Activated naive CD4-positive, alpha-beta T cell treated with anti-CD3 and anti-CD28 coated beads, Interleukin-2, amount 50 U/mL, for 24 hours (primary cell): ENCODE results near the gene DGKH.
"Not testable (repeated sequence)": the region's sequence is repeated elsewhere in the genome, so short reads cannot be mapped to it uniquely, and the experiment has no call there.

Experiments used
- H3K27ac Mint-ChIP-seq: one replicate; pipeline ENCODE4 v1.8.0; 2021; ENCODE audit warnings: mild to moderate bottlenecking, mixed read lengths
- H3K27me3 Mint-ChIP-seq: one replicate; pipeline ENCODE4 v1.8.0; 2021; ENCODE audit warnings: mixed read lengths
- H3K36me3 Mint-ChIP-seq: one replicate; pipeline ENCODE4 v1.8.0; 2021; ENCODE audit warnings: mixed read lengths
- H3K4me1 Mint-ChIP-seq: one replicate; pipeline ENCODE4 v1.8.0; 2021; ENCODE audit warnings: mixed read lengths
- H3K4me3 Mint-ChIP-seq: one replicate; pipeline ENCODE4 v1.8.0; 2021; ENCODE audit warnings: mild to moderate bottlenecking, mixed read lengths
- H3K9me3 Mint-ChIP-seq: one replicate; pipeline ENCODE4 v1.8.0; 2021; ENCODE audit warnings: mixed read lengths

The DGKH gene

DNA sequence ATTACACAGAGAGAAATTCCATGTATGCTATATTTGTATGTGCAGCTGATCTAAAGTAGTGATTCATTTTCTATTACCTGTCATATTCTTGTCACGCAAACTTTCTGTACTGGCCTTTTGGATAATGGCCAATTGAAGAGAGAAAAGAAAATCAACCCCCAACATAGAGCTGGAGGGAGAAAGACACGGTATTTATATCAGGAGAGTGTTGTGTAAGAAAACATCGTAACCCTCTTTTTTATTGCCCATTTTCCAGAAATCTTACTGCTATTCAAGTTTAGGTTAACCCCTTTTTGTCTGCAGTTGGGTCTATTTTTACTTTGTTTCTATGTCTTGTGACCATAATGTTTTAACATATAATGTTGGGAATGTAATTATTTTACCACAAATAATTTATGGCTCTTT is 27.9 kb downstream of the DGKH start:
- no peaks in the 10 kb centered on the region for H3K27me3 Mint-ChIP-seq
- no peak overlapping the region for H3K4me3 Mint-ChIP-seq
- H3K36me3 Mint-ChIP-seq = no peaks in the 10 kb centered on the region
- H3K9me3 Mint-ChIP-seq = no peaks in the 10 kb centered on the region
- peaks cover 31% of the 10 kb centered on the region for H3K4me1 Mint-ChIP-seq
- H3K27ac Mint-ChIP-seq = no peak overlapping the region

DNA sequence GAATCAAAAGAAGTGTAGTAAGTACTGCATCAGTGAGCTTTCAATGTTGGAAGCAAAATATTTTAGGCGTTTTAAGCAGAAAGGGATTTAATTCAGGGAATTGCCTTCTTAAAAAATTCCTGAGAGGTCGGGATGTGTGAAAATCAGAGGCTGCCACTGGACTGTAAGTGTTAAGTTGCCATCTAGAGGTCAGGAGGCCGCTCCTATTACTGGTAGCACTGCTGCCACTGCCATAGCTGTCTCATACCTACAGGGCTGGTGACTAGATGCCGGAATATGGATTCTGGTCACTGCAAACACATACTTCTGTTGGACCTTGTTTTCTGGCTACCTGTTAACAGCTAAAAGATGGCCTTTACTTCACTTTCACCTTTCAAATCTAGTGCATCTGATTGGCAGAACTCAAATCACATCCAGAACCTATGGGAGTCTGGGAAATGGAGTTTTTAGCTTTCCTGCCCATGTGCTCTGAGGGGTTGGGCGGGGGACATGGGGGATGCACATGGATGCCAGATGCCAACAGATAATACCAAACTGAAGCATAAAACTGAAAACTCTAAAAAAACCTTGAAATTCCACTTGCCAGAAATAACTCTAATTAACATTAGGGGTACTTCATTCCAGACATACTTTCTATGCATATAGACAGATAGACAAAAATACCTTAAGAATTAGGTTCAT is 29.8 kb downstream of the DGKH start:
- no peak overlapping the region for H3K27ac Mint-ChIP-seq

DNA sequence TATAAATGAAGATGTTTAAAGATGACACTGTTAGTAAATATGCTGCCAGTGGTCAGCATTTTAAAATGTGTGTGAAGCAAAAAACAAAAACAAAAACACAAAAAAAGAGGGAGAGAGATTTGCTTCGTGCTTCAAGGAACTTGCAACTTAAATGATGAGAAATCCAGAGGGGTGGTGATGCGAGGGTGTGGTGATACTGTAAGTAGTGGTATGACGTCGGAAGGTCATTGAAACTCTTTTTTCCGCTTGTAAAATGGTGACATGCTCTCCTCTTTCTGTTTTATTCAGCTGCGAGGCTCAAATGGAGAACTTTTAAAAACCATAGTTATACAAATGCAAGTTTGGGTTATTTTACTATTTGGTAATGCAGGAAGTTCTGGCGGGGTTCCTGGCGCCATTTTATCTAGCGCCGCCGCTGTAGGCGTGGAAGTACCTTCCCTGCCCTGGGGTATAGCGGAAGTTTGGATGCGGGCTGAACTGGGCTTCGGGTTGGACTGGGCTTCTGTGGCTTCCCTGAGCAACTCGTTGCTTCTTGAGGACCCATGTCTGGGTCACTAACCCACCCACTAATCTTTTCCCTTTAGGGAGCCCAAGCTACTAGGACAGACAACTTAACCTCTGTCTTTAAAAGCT is 34.8 kb downstream of the DGKH start:
- H3K27me3 Mint-ChIP-seq = no peaks in the 10 kb centered on the region
- H3K9me3 Mint-ChIP-seq = no peaks in the 10 kb centered on the region
- no peak overlapping the region for H3K4me3 Mint-ChIP-seq
- H3K36me3 Mint-ChIP-seq = peaks cover 14% of the 10 kb centered on the region
- H3K27ac Mint-ChIP-seq = no peak overlapping the region
- H3K4me1 Mint-ChIP-seq = no peaks in the 10 kb centered on the region

More for the DNA sequence above, 29.8 kb downstream of the DGKH start:
- Mint-ChIP-seq H3K9me3 (no peaks in the 10 kb centered on the region), H3K4me3 (no peak overlapping the region), H3K36me3 (peaks cover 9% of the 10 kb centered on the region), H3K4me1 (peaks cover 16% of the 10 kb centered on the region), H3K27me3 (no peaks in the 10 kb centered on the region)

DNA sequence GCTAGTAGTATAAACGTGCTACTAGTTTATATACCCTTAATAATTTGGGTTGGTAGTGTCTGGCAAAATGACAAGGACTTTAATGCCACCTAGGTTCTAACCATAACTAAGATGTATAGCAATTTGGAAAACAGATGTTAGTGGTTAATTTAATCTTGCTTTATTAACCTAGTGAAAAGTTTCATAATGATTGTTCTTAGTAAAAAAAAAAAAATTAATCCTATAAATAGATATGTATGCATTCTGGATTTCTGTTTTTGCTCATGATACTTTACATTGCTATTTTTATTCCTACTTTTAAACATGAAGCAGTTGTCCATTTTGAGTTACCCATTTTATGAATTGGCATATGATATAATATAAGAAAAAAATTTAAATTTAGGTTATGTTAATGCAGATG is 36.3 kb downstream of the DGKH start:
- Mint-ChIP-seq H3K4me1 (no peaks in the 10 kb centered on the region), H3K9me3 (no peaks in the 10 kb centered on the region), H3K27me3 (no peaks in the 10 kb centered on the region), H3K4me3 (no peak overlapping the region), H3K36me3 (peaks cover 14% of the 10 kb centered on the region), H3K27ac (no peak overlapping the region)

DNA sequence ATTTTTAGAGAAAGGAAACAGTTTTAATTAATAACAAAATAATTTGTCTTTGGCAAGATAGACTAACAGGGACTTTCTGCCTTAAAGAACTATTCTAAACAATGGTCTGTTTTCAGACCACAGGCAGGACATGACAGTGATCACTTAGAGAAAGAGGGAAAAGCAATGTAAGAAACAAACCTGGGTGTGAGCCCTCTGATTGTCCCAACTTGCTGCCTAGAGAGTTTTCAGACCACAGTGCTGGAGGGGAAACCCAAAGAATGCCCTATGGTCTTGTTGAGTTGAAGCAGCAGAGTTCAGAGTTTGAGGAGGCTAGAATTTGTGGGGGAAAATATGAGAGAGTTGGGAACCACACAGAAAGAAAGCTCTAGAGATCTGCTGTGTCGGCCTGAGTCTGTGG is 38.1 kb downstream of the DGKH start:
- Mint-ChIP-seq H3K27me3 (no peaks in the 10 kb centered on the region), H3K4me1 (no peaks in the 10 kb centered on the region), H3K27ac (no peak overlapping the region), H3K4me3 (no peak overlapping the region), H3K9me3 (no peaks in the 10 kb centered on the region), H3K36me3 (peaks cover 16% of the 10 kb centered on the region)

DNA sequence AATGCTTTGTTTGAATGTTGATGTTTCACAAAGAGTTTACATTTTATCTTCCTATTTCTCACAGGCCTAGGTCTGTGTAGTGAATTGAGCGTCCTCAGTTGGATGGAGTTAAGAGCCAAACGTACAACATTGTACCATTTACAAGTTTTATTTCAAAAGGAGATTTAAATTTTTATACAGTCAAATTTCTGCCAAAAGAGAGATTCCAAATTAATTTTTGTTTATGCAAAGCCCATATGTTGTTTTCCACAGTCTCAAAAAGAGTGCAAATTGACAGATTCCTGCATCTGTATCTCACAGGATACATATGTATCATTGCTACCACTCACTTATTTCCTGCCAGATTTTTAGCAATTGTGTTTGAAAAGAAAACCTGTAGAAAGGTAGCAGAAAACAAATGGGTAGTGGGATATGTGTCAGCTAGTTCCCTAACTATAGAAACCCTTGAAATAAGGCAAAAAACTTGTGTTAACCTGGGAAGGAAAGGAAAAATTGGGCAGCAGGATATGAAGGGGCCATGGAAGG is 46.1 kb downstream of the DGKH start:
- Mint-ChIP-seq H3K36me3 (peaks cover 4% of the 10 kb centered on the region), H3K4me3 (no peak overlapping the region), H3K27me3 (no peaks in the 10 kb centered on the region), H3K9me3 (no peaks in the 10 kb centered on the region), H3K4me1 (no peaks in the 10 kb centered on the region), H3K27ac (no peak overlapping the region)

DNA sequence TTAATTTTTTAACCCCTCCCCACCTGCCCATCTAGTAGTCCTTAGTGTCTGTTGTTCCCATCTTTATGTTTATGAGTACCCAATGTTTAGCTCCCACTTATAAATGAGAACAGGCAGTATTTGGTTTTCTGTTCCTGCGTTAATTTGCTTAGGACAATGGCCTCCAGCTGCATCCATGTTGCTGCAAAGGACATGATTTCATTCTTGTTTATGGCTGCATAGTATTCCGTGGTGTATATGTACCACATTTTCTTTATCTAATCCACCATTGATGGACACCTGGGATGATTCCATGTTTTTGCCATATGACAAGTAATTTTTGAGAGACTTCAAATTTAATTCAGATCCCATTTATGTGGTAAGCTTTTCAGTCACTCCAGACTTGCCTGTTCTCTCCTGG is 47.8 kb downstream of the DGKH start:
- not testable (repeated sequence) for H3K4me1 Mint-ChIP-seq, H3K27me3 Mint-ChIP-seq, H3K36me3 Mint-ChIP-seq, H3K27ac Mint-ChIP-seq, H3K9me3 Mint-ChIP-seq, H3K4me3 Mint-ChIP-seq

DNA sequence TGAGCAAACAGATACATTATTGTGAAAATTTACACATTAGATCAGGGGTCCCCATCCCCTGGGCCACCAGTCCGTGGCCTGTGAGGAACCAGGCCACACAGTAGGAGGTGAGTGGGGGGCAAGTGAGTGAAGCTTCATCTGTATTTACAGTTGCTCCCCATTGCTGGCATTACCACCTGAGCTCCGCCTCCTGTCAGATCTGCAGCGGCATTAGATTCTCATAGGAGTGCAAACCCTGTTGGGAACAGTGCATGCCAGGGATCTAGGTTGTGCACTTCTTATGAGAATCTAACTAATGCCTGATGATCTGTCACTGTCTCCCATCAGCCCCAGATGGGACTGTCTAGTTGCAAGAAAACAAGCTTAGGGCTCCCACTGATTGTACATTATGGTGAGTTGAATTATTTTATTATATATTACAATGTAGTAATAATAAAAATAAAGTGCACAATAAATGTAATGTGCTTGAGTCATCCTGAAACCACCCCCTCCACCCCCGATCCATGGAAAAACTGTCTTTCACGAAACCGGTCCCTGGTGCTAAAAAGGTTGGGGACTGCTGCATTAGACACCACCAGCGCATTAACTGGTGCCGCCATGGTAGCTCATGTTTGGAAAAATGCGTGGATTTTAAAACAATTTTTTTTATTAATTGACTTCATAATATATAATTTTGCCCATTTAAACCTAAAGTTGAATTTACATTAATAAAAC is 51.7 kb downstream of the DGKH start:
- peaks cover 3% of the 10 kb centered on the region for H3K4me1 Mint-ChIP-seq
- H3K36me3 Mint-ChIP-seq = peaks cover 6% of the 10 kb centered on the region
- no peaks in the 10 kb centered on the region for H3K27me3 Mint-ChIP-seq
- no peaks in the 10 kb centered on the region for H3K9me3 Mint-ChIP-seq
- no peak overlapping the region for H3K4me3 Mint-ChIP-seq
- no peak overlapping the region for H3K27ac Mint-ChIP-seq

DNA sequence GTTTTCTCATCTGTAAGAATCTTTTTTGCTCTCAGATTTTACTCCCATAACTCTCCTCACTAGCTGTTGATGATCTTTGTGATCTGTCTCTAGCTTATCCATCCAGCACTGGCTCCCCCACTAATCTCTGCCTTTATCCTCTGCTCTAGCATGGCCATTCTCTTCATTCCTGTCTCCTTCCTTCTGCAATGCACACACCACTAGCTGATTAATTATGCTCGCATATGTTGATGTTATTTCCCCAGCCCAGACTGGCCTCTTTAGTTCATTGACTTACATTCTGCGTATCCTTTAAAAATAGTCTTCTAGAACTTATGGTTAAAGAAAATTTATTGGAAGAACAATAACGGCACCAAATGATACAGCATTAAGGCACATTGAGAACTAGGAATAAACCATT is 52.5 kb downstream of the DGKH start:
- H3K27ac Mint-ChIP-seq = no peak overlapping the region
- H3K27me3 Mint-ChIP-seq = no peaks in the 10 kb centered on the region
- H3K9me3 Mint-ChIP-seq = no peaks in the 10 kb centered on the region
- H3K4me1 Mint-ChIP-seq = peaks cover 3% of the 10 kb centered on the region
- no peak overlapping the region for H3K4me3 Mint-ChIP-seq
- peaks cover 6% of the 10 kb centered on the region for H3K36me3 Mint-ChIP-seq

DNA sequence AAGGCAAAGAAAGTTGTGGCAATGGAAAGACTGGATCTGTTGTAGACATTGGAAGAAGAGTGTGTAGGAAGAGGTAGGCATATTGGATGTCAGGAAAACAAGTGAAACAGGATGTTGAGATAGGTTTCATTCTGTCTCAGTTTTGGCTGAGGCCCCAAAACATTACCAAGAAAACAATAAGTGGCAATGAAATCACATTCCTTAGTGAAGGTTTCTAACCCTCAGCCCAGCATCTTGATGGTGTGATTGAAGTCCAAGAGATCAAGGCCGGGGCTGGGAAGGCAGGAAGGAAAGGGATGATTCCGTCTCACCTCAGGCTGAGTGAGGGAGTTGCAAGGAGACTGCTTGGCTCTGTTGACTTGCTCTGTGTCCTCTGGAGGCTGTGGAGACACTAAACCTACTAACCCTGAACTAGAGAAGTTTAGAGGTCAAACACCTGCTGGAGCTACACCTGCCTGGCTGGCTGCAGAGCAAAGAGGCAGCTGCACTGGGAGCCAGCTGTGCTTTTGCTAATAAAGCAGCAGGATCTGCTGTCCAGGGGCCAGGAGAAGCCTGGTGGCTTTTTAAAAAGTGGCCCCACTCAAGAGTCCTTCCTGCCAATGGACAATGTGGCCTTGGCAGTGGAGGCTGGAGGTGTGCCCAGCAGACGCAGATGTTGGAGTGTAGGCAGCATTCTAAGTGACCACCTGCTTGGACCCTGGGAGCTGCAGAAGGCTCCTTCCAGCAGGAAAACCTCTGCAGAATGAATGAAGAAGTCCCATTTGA is 53.6 kb downstream of the DGKH start:
- H3K4me1 Mint-ChIP-seq = peaks cover 3% of the 10 kb centered on the region
- H3K36me3 Mint-ChIP-seq = peaks cover 6% of the 10 kb centered on the region
- no peak overlapping the region for H3K27ac Mint-ChIP-seq
- H3K9me3 Mint-ChIP-seq = no peaks in the 10 kb centered on the region
- no peaks in the 10 kb centered on the region for H3K27me3 Mint-ChIP-seq
- H3K4me3 Mint-ChIP-seq = no peak overlapping the region

DNA sequence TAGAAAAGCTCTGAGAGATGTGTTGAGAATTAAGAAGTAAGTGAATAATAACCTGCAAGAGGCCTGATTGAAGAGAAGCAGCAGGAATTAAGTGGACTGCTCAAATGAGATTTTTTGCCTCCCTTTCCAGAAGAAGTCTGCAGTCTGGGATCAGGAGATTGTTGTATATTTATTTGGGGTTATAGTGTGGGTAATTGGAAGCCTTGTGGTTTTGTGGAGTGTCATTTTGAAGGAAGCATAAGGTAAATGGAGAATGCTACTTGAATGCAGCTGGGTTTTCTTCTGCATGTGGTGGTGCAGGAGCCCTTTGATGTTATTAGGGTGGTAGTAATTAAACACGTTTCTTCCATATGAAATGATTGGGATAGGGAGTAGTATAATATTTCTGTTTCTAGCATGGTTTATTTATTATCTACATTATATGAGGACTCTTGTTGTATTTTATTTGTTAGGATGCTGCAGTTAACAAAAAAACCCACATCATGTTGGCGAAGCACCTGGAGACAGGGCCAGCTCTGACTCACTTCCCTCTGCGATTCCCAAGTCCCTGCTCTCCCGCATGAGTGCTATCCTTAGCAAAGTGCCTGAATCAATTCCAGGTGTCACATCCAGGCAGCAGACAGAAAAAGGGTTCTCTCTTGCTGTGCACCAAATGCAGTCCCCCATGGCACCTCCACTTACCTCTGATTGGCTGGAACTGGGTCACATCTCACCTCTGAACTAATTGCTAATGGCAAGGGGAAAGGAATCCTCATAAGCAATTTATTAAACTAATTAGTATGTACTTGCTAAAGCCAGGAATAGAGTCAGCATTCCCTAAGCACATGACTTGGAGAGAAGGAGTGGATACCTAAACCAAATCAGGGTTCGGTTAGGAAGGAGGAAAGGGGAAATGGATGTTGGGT is 54.8 kb downstream of the DGKH start:
- H3K27ac Mint-ChIP-seq = no peak overlapping the region
- H3K4me1 Mint-ChIP-seq = peaks cover 3% of the 10 kb centered on the region
- no peaks in the 10 kb centered on the region for H3K27me3 Mint-ChIP-seq
- H3K4me3 Mint-ChIP-seq = no peak overlapping the region
- no peaks in the 10 kb centered on the region for H3K9me3 Mint-ChIP-seq
- peaks cover 6% of the 10 kb centered on the region for H3K36me3 Mint-ChIP-seq

DNA sequence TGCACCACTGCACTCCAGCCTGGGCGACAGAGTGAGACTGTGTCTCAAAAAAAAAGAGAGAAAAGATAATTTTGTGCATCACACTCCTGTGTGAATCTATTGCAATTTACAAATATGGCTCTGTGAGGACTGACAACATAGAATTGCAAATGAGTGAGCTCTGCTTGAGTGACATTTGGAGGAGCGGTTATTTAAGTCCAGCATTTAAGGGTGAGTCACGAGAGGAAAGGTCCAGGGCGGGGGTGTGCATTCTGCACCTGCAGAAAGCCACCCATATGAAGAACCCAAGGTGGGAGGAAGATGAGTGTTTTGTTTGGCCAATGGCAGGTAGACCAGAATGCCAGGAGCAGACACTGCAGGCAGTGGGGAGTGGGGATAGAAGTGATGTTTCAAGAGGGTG is 58.5 kb downstream of the DGKH start:
- Mint-ChIP-seq H3K9me3 (no peaks in the 10 kb centered on the region), H3K4me1 (peaks cover 10% of the 10 kb centered on the region), H3K27ac (no peak overlapping the region)

DNA sequence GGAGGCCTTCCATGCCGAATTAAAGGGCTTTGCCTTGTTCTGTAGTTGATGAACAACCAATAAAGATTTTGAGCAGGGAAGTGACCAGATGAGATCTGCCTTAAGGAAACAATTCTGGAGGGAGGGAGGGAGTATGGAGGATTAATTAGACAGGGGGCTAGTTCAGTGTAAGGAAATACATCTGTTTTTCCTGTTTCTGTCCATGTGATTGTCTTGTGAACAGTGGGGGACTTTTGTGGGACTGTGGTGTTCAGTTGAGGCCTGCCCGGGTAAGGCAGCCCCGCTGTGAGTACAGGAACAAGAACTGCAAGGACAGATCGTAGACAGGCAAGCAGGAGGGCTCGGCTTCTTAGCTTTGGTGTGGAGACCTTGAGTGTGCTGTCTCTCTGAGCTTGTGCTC is 59.0 kb downstream of the DGKH start:
- Mint-ChIP-seq H3K4me3 (no peak overlapping the region), H3K4me1 (peaks cover 10% of the 10 kb centered on the region), H3K9me3 (no peaks in the 10 kb centered on the region), H3K27ac (no peak overlapping the region), H3K27me3 (no peaks in the 10 kb centered on the region), H3K36me3 (peaks cover 5% of the 10 kb centered on the region)

More for the DNA sequence above, 58.5 kb downstream of the DGKH start:
- H3K27me3 Mint-ChIP-seq = no peaks in the 10 kb centered on the region
- H3K36me3 Mint-ChIP-seq = peaks cover 5% of the 10 kb centered on the region
- H3K4me3 Mint-ChIP-seq = no peak overlapping the region

DNA sequence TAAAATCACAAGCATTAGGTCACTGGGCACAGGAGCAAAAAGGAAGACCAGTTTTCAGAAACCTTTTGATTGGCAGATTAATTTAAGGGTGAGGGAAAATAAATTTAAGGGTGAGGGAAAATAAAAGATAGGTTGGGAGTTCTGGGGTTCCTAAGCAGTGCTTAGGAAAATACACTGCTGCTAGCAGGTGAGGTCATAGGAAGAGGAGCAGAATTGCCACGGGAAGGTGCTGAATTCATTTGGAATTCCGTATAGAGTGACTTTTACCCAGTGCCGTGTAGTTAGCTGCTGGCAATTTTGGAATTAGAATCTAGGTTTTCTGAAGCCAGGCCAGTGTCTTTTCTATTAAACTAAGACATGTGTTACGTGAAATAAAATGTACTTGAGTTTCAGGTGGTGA is 59.8 kb downstream of the DGKH start:
- H3K36me3 Mint-ChIP-seq = peaks cover 5% of the 10 kb centered on the region
- H3K27ac Mint-ChIP-seq = no peak overlapping the region
- H3K27me3 Mint-ChIP-seq = no peaks in the 10 kb centered on the region
- H3K9me3 Mint-ChIP-seq = no peaks in the 10 kb centered on the region
- H3K4me1 Mint-ChIP-seq = peaks cover 10% of the 10 kb centered on the region
- H3K4me3 Mint-ChIP-seq = no peak overlapping the region

DNA sequence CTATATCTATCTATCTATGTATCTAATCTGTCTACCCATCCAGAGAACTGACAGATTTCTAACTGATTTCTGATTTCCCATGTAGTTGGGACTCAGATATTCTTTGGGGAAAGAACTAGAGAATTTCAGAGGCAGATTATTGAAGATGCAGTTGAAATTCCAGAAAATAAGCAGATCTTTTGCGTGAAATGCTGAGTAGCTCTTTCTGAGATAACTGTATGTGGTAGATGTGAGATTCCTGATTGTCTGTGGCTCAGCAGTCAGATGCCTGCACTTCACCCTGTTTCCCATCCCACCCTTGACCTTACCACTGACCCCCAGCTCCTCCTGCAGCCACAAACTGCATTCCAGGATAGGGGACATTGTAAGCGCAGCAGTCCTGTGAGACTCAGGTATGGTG is 61.5 kb downstream of the DGKH start:
- H3K27ac Mint-ChIP-seq = no peak overlapping the region
- H3K9me3 Mint-ChIP-seq = no peaks in the 10 kb centered on the region
- H3K36me3 Mint-ChIP-seq = no peaks in the 10 kb centered on the region
- no peaks in the 10 kb centered on the region for H3K27me3 Mint-ChIP-seq
- H3K4me3 Mint-ChIP-seq = no peak overlapping the region
- H3K4me1 Mint-ChIP-seq = peaks cover 9% of the 10 kb centered on the region
